Gastroesophageal sphincter (tissue), 4 donors: ENCODE results near the gene VOPP1. TPM values are rescaled to one million over a fixed set of nuclear protein-coding genes. Genes with fewer than 3 reads are reported as not detected.

Experiments used
- ATAC-seq: fragments of 150-250 bp; one replicate; pipeline ENCODE4 v1.9.1; 2016; ENCODE audit warnings: mild to moderate bottlenecking, moderate library complexity
- H3K27ac ChIP-seq, 4 donors: fragments of 200-600 bp; sonication (generic) in 3 of 4; 1 replicate in 3 of 4; 2 replicates in 1 of 4; pipeline ENCODE4 v1.5.1; 2016 to 2019
- H3K27me3 ChIP-seq: fragments of 200-600 bp; sonication (generic); one replicate; pipeline ENCODE4 v1.5.1; 2019
- H3K36me3 ChIP-seq, 2 donors: fragments of 200-600 bp; sonication (generic); one replicate each; pipeline ENCODE4 v1.5.1; 2019; ENCODE audit warnings: control low read depth in 1 of 2
- H3K4me1 ChIP-seq, 3 donors: fragments of 200-600 bp; sonication (generic); 1 replicate in 2 of 3; 2 replicates in 1 of 3; pipeline ENCODE4 v1.5.1; 2016 to 2019; ENCODE audit warnings: control low read depth in 2 of 3
- H3K4me3 ChIP-seq, 2 donors: fragments of 200-600 bp; sonication (generic); one replicate each; pipeline ENCODE4 v1.5.1; 2019; ENCODE audit warnings: mild to moderate bottlenecking in 1 of 2, moderate library complexity in 1 of 2
- H3K9me3 ChIP-seq, 3 donors: fragments of 200-600 bp; sonication (generic); one replicate each; pipeline ENCODE4 v1.5.1; 2017 to 2019; ENCODE audit warnings: control low read depth in 2 of 3
- EP300 ChIP-seq: sonication (generic); formaldehyde crosslinking; IDR thresholded peaks from one replicate; pipeline ENCODE4 v1.6.1; 2017; ENCODE audit warnings: antibody characterized with exemption, mild to moderate bottlenecking
- POLR2A ChIP-seq, 2 donors: fragments of 450-650 bp; IDR thresholded peaks; one replicate each; pipeline ENCODE4 v1.6.1; 2017; ENCODE audit warnings: antibody characterized with exemption in 2 of 2, mild to moderate bottlenecking in 2 of 2, moderate library complexity in 1 of 2
- POLR2AphosphoS5 ChIP-seq: sonication (generic); formaldehyde crosslinking; IDR thresholded peaks from one replicate; pipeline ENCODE4 v1.6.1; 2017; ENCODE audit warnings: antibody characterized with exemption
- WGBS, 2 donors: methylation state at CpG; one replicate each; pipeline ENCODE4 v1.1.5; 2018; ENCODE audit warnings: low coverage in 1 of 2; 5-methylcytosine and 5-hydroxymethylcytosine counted together
- total RNA-seq, 4 donors: library from RNA; depleted of rRNA; stranded (reverse); fragments of >200 nt; gene quantifications; one replicate each; pipeline ENCODE4 v1.1.0, GENCODE V29; 2016
- TF ChIP-seq, protein P1 (sequence below), 4 experiments: fragments of 200-600 bp in 2 of 4; fragments of 450-650 bp in 2 of 4; sonication (generic) in 1 of 4; IDR thresholded peaks; one replicate each; pipeline ENCODE4 v1.5.1; 2017 to 2019; ENCODE audit warnings: antibody characterized with exemption in 4 of 4, mild to moderate bottlenecking in 2 of 4, moderate library complexity in 2 of 4

The VOPP1 gene
- total RNA-seq, 4 donors from 2014 or later: 20.5 to 51.6 (median 33.4) TPM

DNA sequence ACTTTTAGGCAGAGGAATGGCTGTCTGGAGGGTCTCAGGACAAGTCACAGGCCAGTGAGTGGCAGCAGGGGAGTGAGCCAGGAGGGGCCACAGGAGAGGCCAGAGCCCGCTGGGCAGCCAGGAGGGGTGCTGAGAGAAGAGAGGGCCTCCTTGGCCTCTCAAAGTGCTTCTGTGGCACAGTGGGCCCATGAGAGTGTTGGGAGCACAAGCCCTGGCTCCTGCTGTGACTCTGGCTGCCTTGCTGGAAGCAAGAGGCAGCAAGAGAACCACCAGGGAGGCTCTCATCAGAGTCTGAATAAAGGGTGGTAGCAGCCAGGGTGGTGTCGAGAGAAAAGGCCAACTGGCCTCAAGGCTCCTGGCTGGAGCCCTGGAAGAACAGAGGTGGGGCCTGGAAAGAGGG lies 91.1 kb downstream of the VOPP1 start:
- WGBS, 2 donors: 71 to 100% methylated on average over 1 to 2 of the region's 2 CpGs
- no peak for ATAC-seq
- no peaks in the 10 kb centered on the region for H3K4me1 ChIP-seq
- no peak for TF ChIP-seq EP300
- TF ChIP-seq POLR2AphosphoS5: no peak
- no peak for TF ChIP-seq POLR2A (IDR thresholded peaks at IDR 0.05)
- TF ChIP-seq, protein P1, sequence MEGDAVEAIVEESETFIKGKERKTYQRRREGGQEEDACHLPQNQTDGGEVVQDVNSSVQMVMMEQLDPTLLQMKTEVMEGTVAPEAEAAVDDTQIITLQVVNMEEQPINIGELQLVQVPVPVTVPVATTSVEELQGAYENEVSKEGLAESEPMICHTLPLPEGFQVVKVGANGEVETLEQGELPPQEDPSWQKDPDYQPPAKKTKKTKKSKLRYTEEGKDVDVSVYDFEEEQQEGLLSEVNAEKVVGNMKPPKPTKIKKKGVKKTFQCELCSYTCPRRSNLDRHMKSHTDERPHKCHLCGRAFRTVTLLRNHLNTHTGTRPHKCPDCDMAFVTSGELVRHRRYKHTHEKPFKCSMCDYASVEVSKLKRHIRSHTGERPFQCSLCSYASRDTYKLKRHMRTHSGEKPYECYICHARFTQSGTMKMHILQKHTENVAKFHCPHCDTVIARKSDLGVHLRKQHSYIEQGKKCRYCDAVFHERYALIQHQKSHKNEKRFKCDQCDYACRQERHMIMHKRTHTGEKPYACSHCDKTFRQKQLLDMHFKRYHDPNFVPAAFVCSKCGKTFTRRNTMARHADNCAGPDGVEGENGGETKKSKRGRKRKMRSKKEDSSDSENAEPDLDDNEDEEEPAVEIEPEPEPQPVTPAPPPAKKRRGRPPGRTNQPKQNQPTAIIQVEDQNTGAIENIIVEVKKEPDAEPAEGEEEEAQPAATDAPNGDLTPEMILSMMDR (IDR thresholded peaks at IDR 0.05): no peak
- no peaks in the 10 kb centered on the region for H3K27me3 ChIP-seq
- H3K36me3 ChIP-seq: peaks cover 0 to 38% of the 10 kb centered on the region in 2 donors
- no peaks in the 10 kb centered on the region for H3K9me3 ChIP-seq
- no peak overlapping the region for H3K4me3 ChIP-seq
- no peak overlapping the region for H3K27ac ChIP-seq

DNA sequence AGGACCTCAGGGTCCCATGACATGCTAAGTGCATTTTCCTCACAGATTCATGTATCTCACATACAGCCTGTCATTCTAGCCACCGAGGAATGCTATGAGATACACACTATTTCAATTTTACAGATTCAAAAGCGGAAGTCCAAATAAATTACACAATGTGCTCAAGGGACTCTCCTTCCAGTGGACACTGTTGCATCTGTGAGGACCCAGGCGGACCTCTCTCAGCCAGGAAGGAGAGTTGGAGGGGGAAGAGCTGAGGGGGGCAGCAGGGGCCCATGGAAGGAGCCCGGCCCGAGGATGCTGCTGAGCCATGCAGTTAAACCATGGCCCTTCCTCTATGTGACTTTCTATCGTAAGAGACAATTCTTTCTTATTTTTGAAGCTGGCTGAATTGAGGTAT lies 93.6 kb downstream of the VOPP1 start:
- TF ChIP-seq EP300 (no peak), POLR2A (IDR thresholded peaks at IDR 0.05) (no peak), POLR2AphosphoS5 (no peak)
- TF ChIP-seq, protein P1 (IDR thresholded peaks at IDR 0.05): no peak
- Histone ChIP-seq H3K27ac (no peak overlapping the region), H3K27me3 (no peaks in the 10 kb centered on the region), H3K36me3 (peaks cover 0 to 32% of the 10 kb centered on the region in 2 donors), H3K4me1 (no peaks in the 10 kb centered on the region), H3K4me3 (no peak overlapping the region), H3K9me3 (no peaks in the 10 kb centered on the region)
- 52 to 76% methylated on average over 4 to 6 of the region's 6 CpGs for WGBS, 2 donors
- ATAC-seq: no peak

DNA sequence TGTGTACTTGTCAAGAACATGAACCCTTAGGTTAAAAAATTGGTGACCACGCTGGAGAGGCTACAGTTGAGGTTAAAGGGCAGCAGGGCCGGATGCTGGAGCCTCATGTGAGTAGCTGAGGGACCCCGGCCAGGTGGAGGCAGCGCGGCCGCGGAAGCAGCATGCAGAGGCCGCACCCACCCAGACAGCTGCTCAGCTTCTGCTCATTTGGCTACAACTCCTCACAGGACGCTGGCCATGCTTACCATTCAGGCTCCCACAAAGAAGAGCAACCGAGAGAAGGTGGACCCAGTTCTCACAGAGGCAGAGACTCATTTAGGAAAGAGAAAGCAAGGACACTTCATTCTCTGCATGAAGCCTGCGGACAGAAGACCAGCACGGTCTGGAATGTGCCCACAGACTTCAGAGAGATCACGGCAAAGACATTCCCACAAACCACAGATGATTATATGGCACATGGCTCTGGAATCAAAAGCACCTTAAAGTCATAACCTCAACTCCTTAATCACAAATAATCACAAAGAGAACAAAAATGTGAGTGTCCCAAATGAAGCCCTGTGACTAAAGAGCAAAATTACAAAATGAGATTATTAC lies 94.4 kb downstream of the VOPP1 start:
- H3K36me3 ChIP-seq: peaks cover 0 to 39% of the 10 kb centered on the region in 2 donors
- no peaks in the 10 kb centered on the region for H3K9me3 ChIP-seq
- no peaks in the 10 kb centered on the region for H3K27me3 ChIP-seq
- no peak overlapping the region for H3K4me3 ChIP-seq
- 63 to 88% methylated on average over 10 to 13 of the region's 13 CpGs for WGBS, 2 donors
- no peak for ATAC-seq
- H3K4me1 ChIP-seq: no peaks in the 10 kb centered on the region
- no peak for TF ChIP-seq EP300
- TF ChIP-seq, protein P1 (IDR thresholded peaks at IDR 0.05): no peak
- TF ChIP-seq POLR2AphosphoS5: no peak
- no peak for TF ChIP-seq POLR2A (IDR thresholded peaks at IDR 0.05)
- no peak overlapping the region for H3K27ac ChIP-seq

DNA sequence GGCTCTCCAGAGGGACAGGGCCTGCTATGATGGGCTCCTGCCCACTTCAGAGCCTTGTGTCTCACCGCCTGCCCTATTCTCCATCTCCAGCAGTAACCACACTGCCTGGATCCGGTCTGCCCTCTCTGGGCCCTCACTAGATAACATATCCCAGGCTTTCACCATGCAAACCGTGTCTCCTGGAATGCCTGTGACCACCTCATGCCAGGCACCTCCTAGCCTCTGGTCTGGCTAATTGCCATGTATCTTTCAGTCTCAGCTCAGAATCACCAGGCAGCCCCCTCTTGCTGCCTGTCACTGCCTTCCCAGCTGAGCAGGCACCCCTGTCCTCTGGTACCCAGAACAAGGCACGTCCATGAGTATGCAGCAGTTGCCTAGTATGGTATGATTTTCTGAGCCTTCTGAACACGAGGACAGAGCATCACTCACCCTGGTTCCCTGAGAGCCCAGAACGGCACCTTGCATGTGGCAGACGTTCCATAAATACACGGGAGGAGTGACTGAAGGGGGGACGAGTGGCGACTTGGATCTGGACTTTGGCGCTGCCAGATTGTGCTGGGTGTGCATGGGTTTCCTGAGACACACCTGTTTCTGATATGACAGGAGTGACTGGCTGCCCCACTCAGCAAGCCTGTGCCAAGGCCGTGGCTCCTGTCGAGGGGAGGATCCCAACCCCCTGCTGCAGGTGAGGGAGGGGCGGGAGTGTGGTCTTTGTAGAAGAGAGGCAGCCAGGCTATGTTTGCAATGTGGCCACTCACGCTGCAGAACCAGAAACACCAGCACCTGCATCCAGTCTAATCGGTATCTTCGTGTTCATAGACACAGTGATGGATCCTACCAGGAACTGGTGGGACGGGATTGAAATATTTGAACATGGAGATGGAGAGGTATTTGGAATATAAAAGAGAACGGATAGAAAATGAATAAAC lies 95.2 kb downstream of the VOPP1 start:
- TF ChIP-seq EP300 (no peak), POLR2A (IDR thresholded peaks at IDR 0.05) (no peak), POLR2AphosphoS5 (no peak)
- TF ChIP-seq, protein P1 (IDR thresholded peaks at IDR 0.05): no peak
- WGBS, 2 donors: 89 to 90% methylated on average over 7 to 13 of the region's 19 CpGs
- Histone ChIP-seq H3K4me3 (no peak overlapping the region), H3K4me1 (no peaks in the 10 kb centered on the region), H3K27me3 (no peaks in the 10 kb centered on the region), H3K9me3 (no peaks in the 10 kb centered on the region), H3K36me3 (peaks cover 0 to 41% of the 10 kb centered on the region in 2 donors), H3K27ac (no peak overlapping the region)
- no peak for ATAC-seq
